Stimulated activated CD4-positive, alpha-beta T cell treated with anti-CD3 and anti-CD28 coated beads, Interleukin-12 subunit alpha, Interleukin-12 subunit beta, amount 100 ng/mL, for 4 hours (primary cell): ENCODE measurements around the gene CUX1.

ENCODE experiments used
- DNase-seq: peaks from one replicate; pipeline ENCODE4 v3.0.0-alpha.2; 2020

CUX1 gene

DNA sequence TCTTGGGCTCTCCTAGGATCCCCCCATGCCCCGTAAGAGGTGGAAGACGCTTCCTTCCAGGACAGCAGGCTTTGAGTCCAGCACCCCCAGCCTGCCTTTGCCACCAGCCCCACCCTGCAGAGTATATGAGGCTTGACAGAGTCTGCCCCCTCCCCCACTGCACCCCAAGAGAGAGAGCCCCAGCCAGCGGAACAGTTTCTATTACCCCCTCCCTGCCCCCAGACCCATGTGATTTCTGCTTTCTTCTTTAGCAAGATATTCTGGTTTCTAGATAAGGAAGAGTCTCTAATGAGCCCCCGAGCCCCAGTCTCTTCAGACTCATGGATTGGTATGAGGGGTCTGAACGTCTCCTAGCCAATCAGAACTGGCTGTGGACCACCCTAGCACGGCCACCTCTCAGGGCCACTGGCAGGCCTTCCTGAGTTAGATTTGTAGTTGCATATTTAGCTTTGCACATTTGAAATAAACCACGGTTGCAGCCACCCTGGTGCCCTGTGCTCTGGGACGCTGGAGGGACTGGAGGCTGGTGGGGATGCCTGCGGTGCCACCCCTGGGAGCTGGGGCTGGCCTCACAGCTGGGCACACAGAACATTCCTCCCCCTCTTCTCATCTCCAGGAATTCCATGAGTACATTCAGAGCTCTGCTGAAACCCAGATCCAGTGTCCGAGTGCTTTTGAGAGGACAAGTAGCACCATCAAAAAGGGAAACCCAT lies 466.2 kb downstream of the CUX1 start:
- no peak for DNase-seq

DNA sequence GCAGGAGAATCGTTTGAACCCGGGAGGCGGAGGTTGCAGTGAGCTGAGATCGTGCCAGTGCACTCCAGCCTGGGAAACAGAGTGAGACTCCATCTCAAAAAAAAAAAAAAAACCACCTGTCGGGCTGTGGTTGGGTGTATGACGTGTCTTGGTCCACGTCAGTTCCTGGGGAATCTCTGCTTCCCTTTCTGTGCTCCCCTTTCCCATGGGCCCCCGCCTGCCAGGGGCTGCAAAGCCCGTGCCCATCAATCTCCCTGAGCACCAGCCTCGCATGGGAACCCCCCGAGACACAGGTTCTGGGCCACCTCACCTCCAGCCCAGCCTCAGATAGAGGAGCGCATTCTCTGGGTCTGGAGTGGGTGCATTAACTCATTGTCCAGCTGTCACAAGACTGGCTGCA lies 467.0 kb downstream of the CUX1 start:
- no peak for DNase-seq

DNA sequence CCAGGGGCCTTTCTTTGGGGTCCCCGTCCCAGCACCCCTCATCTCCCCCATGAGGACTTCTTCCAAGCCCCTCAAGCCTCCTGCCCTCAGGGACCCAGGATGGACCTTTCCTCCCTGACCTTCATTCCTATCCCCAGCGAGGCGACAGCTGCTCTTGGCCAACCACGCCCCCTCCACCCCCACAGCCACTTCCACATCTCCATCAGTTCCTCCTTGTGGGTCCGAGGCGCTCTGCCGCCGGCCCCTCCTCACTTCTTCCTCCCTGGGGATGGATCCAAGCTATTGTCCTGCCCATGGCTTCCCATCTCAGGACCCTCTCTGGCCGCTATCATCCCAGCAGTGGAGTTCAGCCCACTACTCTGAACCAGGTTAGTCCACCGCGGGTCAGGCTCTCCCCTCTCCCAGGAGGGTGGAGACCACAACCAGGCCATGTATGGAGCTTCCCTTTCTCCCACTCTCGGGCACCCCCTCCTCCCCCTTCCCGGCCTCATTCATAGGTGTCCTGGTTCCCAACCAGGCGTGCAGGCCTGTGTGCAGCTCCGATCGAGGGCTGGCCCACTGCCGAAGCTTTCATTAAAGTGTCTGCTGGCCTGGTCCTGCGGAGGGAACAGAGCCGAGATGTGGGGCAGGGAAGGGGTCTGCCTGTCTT lies 467.6 kb downstream of the CUX1 start:
- no peak for DNase-seq

DNA sequence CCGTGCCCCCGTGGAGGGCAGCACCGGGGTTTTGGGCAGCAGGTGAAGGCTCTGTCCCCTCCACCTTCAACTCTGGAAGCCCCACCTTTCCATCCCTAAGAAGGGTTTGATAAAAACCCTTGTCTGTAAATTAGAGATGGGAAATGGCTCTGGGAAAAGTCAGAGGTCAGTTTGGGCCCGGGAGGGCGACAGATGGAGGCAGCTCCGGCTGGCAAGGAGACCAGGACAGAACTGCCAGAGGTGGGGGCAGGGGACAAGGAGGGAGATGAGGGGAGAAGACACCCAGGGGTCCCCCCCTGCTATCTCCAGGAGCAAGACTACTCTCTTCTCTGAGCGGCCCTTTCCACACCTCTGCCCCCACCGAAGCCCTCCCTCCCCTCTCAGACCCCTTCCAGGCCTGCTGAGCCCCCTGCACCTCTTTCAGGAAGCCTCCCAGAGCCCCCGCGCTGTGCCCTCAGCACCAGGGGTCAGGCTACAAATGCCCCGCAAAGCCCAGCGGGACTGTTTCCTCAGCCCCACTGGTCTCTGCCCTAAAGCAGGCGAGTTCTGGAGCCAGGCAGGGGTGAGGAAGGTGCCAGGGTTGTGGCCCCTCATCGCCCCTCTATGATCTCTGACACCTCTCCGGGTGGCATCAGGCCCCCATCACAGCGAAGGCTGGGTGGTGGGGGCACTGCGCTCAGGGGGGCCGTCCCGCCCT lies 468.3 kb downstream of the CUX1 start:
- no peak for DNase-seq

- peak; percentile 43 for DNase-seq
These were observed 469.0 kb downstream of the CUX1 start, which contains the start of gene SH2B2 for GRCh38 chr7:102286237-102287110. TSS of gene SH2B2 (plus strand) at chr7:102286868. CDS start at chr7:102300551, 13,683 bp downstream.

DNA sequence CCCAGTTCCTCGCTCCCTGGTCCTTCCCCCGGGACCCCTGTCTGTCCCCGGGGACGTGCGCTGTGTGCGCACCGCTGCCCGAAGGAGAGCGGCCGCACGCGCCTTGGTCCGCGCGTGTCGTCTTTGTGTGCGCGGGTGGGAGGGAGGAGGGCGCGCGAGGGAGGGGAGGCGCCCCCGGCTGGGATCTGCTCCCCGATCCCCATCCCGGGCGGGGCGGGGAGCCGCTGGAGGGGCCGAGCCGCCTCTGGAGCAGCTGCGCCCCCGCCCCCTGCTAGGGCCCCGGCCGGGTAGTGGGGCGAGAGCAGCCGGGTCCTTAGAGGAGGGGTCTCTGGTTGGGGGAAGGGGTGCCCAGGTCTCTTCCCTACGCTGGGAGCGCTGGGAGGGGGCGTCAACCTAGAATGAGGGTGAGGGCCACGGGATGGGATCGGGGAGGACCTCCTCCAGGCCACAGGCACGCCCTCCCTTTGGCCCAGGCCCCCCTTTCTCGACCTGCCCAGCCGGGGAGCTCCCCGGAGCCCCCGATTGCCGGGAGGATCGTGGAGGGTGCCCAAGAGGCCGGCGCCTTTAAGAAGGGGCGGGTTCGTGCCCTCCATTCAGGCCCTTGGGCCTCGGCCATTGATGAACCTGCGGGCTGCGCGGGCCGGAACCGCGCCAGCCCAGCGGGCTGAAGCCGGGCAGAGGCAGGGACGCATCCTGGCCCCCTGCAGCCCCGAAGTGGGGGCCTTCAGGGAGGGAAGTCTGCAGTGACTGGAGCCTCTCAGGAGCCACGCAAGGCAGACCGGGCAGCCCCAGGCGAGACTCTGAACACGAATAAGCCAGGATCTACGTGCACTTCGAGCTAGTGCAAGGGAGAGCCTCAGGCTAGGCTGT lies 469.9 kb downstream of the CUX1 start:
- no peak for DNase-seq

DNA sequence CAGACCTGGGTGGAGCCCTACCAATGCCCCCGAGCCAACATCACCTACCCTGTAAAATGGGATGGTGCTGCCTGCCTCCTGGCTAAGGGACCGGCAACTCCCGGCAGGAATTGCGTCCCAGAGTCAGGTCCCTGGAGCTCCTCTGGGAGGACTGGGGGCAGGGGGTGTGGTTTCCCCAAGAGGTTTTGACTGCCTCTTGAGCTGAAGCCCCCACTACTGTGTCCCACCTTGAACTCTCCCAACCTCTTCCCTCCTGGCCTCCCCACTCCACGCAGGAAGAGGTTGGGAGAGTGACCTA lies 470.5 kb downstream of the CUX1 start:
- DNase-seq: no peak

- DNase-seq: no peak
These were observed 471.0 kb downstream of the CUX1 start for GRCh38 chr7:102288285-102288930.

GRCh38 chr7:102289057-102289456 lies 471.6 kb downstream of the CUX1 start:
- no peak for DNase-seq

- no peak for DNase-seq
These were observed 473.9 kb downstream of the CUX1 start for GRCh38 chr7:102291056-102291915.

- DNase-seq: no peak
These were observed 474.5 kb downstream of the CUX1 start for GRCh38 chr7:102291916-102292267.

DNA sequence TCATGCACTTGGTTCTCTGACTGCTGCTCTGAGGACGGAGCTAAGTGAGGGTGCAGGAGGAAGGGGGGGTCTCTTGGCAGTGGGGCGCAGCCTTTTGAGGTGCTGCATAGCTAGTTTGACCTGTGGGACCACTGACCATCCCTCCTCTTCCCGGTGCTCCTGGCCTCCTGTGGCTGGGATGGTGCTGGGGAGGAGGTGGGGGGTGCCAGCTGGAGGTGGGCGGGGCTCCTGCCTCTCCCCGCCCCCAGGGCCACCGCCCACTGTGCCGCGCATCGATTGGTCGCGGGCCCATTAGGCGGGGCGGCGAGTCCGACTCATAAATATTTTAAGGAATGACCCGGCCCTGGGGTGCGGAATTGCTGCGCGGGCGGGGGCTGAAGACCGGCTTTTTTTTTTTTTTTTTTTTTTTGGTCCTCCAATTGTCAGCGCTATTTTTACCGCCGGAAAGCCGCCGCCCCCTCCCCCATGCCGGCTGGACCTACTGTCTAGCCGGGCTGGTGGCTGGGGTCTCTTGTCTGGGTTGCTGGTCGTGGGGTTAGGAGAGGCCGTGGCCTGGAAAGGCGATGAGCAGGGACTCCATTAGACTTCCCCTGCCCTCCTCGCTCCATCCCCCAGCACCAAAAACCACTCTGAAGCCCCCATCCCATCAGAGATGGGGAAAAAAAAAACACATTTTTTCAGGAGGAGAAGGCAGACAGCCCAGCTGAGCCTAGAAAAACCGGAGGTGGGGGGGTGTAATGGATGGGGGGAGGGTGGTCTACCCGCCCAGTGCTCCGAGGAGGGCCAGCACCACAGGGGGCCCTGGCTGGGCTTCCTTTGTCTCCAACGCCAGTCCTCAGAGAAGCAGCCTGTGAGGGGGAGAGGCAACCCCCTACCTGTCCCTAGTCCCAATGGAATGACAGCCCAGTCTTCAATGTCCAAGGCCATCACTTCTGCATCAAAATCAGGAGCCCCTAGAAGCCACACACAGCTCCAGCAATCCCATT lies 475.7 kb downstream of the CUX1 start:
- DNase-seq: no peak

GRCh38 chr7:102294589-102294988 lies 477.2 kb downstream of the CUX1 start:
- DNase-seq: no peak

- DNase-seq: no peak
These were observed 478.1 kb downstream of the CUX1 start for GRCh38 chr7:102295346-102296178.

GRCh38 chr7:102296179-102296438 lies 478.7 kb downstream of the CUX1 start:
- DNase-seq: no peak

- no peak for DNase-seq
These were observed 479.1 kb downstream of the CUX1 start for GRCh38 chr7:102296514-102296913.

GRCh38 chr7:102297487-102298218 lies 480.2 kb downstream of the CUX1 start:
- no peak for DNase-seq

- DNase-seq: no peak
These were observed 483.3 kb downstream of the CUX1 start for GRCh38 chr7:102300643-102301221.
